Measurements from ENCODE around the gene MYO16.

GRCh38 chr13:108632649-108633167 lies 3.3 kb downstream of the MYO16 start:
- TF ChIP-seq EZH2phosphoT487 (IDR thresholded peaks at IDR 0.05; ENCODE audit: borderline replicate concordance, low read length) (no peak), CTCF (IDR thresholded peaks at IDR 0.05; ENCODE audit: low read depth, low read length, poor library complexity, severe bottlenecking) (no peak)
